HEK293 (cell line): ENCODE results near the gene SF3B5.

Source experiments
- HOXD13 ChIP-seq: sonication (generic); formaldehyde crosslinking; IDR thresholded peaks from 2 replicates; pipeline ENCODE4 v1.8.0; 2022; ENCODE audit warnings: missing genetic modification reagents, borderline replicate concordance
- SETDB1 ChIP-seq: IDR thresholded peaks from one replicate; pipeline ENCODE4 v1.6.1; 2017; ENCODE audit warnings: mild to moderate bottlenecking, low read length, moderate library complexity, mixed read lengths; ENCODE audit not compliant: insufficient read length
- SP7 ChIP-seq: fragments of 450-650 bp; formaldehyde crosslinking; IDR thresholded peaks from 2 replicates; pipeline ENCODE4 v1.5.1; 2016; ENCODE audit warnings: missing biosample characterization, missing genetic modification characterization
- ZBTB20 ChIP-seq: fragments of 450-650 bp; formaldehyde crosslinking; IDR thresholded peaks from 2 replicates; pipeline ENCODE4 v1.5.1; 2016; ENCODE audit warnings: missing biosample characterization, missing genetic modification characterization
- ZFP41 ChIP-seq: fragments of 450-650 bp; formaldehyde crosslinking; IDR thresholded peaks from 2 replicates; pipeline ENCODE4 v1.5.1; 2016; ENCODE audit warnings: missing biosample characterization, missing genetic modification characterization, borderline replicate concordance
- ZIC2 ChIP-seq: fragments of 450-650 bp; formaldehyde crosslinking; IDR thresholded peaks from 2 replicates; pipeline ENCODE4 v1.5.1; 2016; ENCODE audit warnings: missing biosample characterization, missing genetic modification characterization
- ZNF132 ChIP-seq: fragments of 450-650 bp; formaldehyde crosslinking; IDR thresholded peaks from 2 replicates; pipeline ENCODE4 v1.5.1; 2017; ENCODE audit warnings: missing biosample characterization, missing genetic modification characterization, borderline replicate concordance
- ZNF175 ChIP-seq: fragments of 450-650 bp; formaldehyde crosslinking; IDR thresholded peaks from 2 replicates; pipeline ENCODE4 v1.5.1; 2016; ENCODE audit warnings: missing biosample characterization, missing genetic modification characterization
- ZNF19 ChIP-seq: fragments of 450-650 bp; formaldehyde crosslinking; IDR thresholded peaks from 2 replicates; pipeline ENCODE4; 2016; ENCODE audit warnings: missing biosample characterization, missing genetic modification characterization, low read depth
- ZNF2 ChIP-seq: fragments of 450-650 bp; formaldehyde crosslinking; IDR thresholded peaks from 2 replicates; pipeline ENCODE4 v1.5.1; 2016; ENCODE audit warnings: missing biosample characterization, missing genetic modification characterization
- ZNF202 ChIP-seq: fragments of 450-650 bp; formaldehyde crosslinking; IDR thresholded peaks from 2 replicates; pipeline ENCODE4 v1.5.1; 2016; ENCODE audit warnings: missing biosample characterization, missing genetic modification characterization, borderline replicate concordance
- ZNF214 ChIP-seq: fragments of 450-650 bp; formaldehyde crosslinking; IDR thresholded peaks from 2 replicates; pipeline ENCODE4 v1.5.1; 2017; ENCODE audit warnings: missing biosample characterization, mild to moderate bottlenecking, missing genetic modification characterization, borderline replicate concordance
- ZNF239 ChIP-seq: fragments of 450-650 bp; formaldehyde crosslinking; IDR thresholded peaks from 2 replicates; pipeline ENCODE4 v1.5.1; 2016; ENCODE audit warnings: missing biosample characterization, missing genetic modification characterization
- ZNF274 ChIP-seq, 2 experiments: fragments of 200-500 bp in 1 of 2; fragments of 450-650 bp in 1 of 2; sonication (Bioruptor generic) in 1 of 2; formaldehyde crosslinking in 1 of 2; IDR thresholded peaks; 2 replicates each; pipeline versions ENCODE4 v1.5.1 to v1.6.1; 2014 to 2016; ENCODE audit warnings: borderline replicate concordance in 1 of 2, inconsistent platforms in 1 of 2, low read length in 1 of 2, missing biosample characterization in 1 of 2, missing genetic modification characterization in 1 of 2
- ZNF335 ChIP-seq: fragments of 450-650 bp; formaldehyde crosslinking; conservative IDR thresholded peaks from 2 replicates; pipeline ENCODE4 v1.5.1; 2016; ENCODE audit warnings: missing biosample characterization, missing genetic modification characterization
- ZNF354C ChIP-seq: fragments of 450-650 bp; formaldehyde crosslinking; IDR thresholded peaks from 2 replicates; pipeline ENCODE4 v1.5.1; 2016; ENCODE audit warnings: missing biosample characterization, missing genetic modification characterization, low read depth, borderline replicate concordance
- ZNF426 ChIP-seq: fragments of 450-650 bp; formaldehyde crosslinking; IDR thresholded peaks from 2 replicates; pipeline ENCODE4 v1.5.1; 2017; ENCODE audit warnings: missing biosample characterization, missing genetic modification characterization, mild to moderate bottlenecking, inconsistent platforms, moderate library complexity
- ZNF501 ChIP-seq: fragments of 450-650 bp; formaldehyde crosslinking; IDR thresholded peaks from 2 replicates; pipeline ENCODE4 v1.5.1; 2016; ENCODE audit warnings: missing biosample characterization, missing genetic modification characterization
- ZNF529 ChIP-seq: fragments of 450-650 bp; formaldehyde crosslinking; IDR thresholded peaks from 2 replicates; pipeline ENCODE4 v1.5.1; 2017; ENCODE audit warnings: missing genetic modification characterization, missing biosample characterization; ENCODE audit not compliant: insufficient replicate concordance
- ZNF548 ChIP-seq: fragments of 450-650 bp; formaldehyde crosslinking; IDR thresholded peaks from 2 replicates; pipeline ENCODE4 v1.5.1; 2016; ENCODE audit warnings: missing biosample characterization, missing genetic modification characterization
- ZNF549 ChIP-seq: fragments of 450-650 bp; IDR thresholded peaks from 2 replicates; pipeline ENCODE4 v1.5.1; 2018; ENCODE audit warnings: missing biosample characterization, missing genetic modification characterization, mild to moderate bottlenecking, inconsistent platforms, moderate library complexity
- ZNF555 ChIP-seq: fragments of 450-650 bp; formaldehyde crosslinking; conservative IDR thresholded peaks from 2 replicates; pipeline ENCODE4 v1.5.1; 2017; ENCODE audit warnings: missing biosample characterization, mild to moderate bottlenecking, missing genetic modification characterization, inconsistent platforms
- ZNF596 ChIP-seq: fragments of 450-650 bp; IDR thresholded peaks from 2 replicates; pipeline ENCODE4 v1.5.0; 2018; ENCODE audit warnings: missing biosample characterization, mild to moderate bottlenecking, missing genetic modification characterization, moderate library complexity
- ZNF600 ChIP-seq: fragments of 450-650 bp; formaldehyde crosslinking; IDR thresholded peaks from 2 replicates; pipeline ENCODE4 v1.5.1; 2016; ENCODE audit warnings: missing biosample characterization, missing genetic modification characterization
- ZNF621 ChIP-seq: fragments of 450-650 bp; formaldehyde crosslinking; IDR thresholded peaks from 2 replicates; pipeline ENCODE4 v1.5.1; 2017; ENCODE audit warnings: missing biosample characterization, missing genetic modification characterization
- ZNF660 ChIP-seq: fragments of 450-650 bp; IDR thresholded peaks from 2 replicates; pipeline ENCODE4 v1.5.1; 2018; ENCODE audit warnings: missing biosample characterization, mild to moderate bottlenecking, missing genetic modification characterization
- ZNF747 ChIP-seq: fragments of 450-650 bp; formaldehyde crosslinking; IDR thresholded peaks from 2 replicates; pipeline ENCODE4 v1.5.1; 2016; ENCODE audit warnings: missing biosample characterization, missing genetic modification characterization
- ZNF76 ChIP-seq: fragments of 450-650 bp; formaldehyde crosslinking; IDR thresholded peaks from 2 replicates; pipeline ENCODE4; 2016; ENCODE audit warnings: low read depth, missing biosample characterization, missing genetic modification characterization, borderline replicate concordance
- ZNF777 ChIP-seq: fragments of 450-650 bp; formaldehyde crosslinking; IDR thresholded peaks from 2 replicates; pipeline ENCODE4 v1.5.1; 2017; ENCODE audit warnings: missing biosample characterization, missing genetic modification characterization, borderline replicate concordance
- ZNF843 ChIP-seq: fragments of 450-650 bp; formaldehyde crosslinking; IDR thresholded peaks from 2 replicates; pipeline ENCODE4 v1.5.1; 2016; ENCODE audit warnings: missing biosample characterization, missing genetic modification characterization
- ZXDB ChIP-seq: fragments of 450-650 bp; formaldehyde crosslinking; IDR thresholded peaks from 2 replicates; pipeline ENCODE4 v1.5.1; 2016; ENCODE audit warnings: missing biosample characterization, missing genetic modification characterization
- TF ChIP-seq, protein P1 (sequence below): fragments of 450-650 bp; formaldehyde crosslinking; IDR thresholded peaks from 2 replicates; pipeline ENCODE4 v1.5.1; 2016; ENCODE audit warnings: missing biosample characterization, missing genetic modification characterization
- TF ChIP-seq, protein P2 (sequence below): fragments of 450-650 bp; formaldehyde crosslinking; IDR thresholded peaks from 2 replicates; pipeline ENCODE4 v1.5.1; 2016; ENCODE audit warnings: missing biosample characterization, missing genetic modification characterization
- TF ChIP-seq, protein P3 (sequence below): fragments of 450-650 bp; formaldehyde crosslinking; IDR thresholded peaks from 2 replicates; pipeline ENCODE4 v1.5.1; 2017; ENCODE audit warnings: missing biosample characterization, missing genetic modification characterization
- TF ChIP-seq, protein P4 (sequence below): fragments of 450-650 bp; formaldehyde crosslinking; IDR thresholded peaks from 2 replicates; pipeline ENCODE4 v1.5.1; 2017; ENCODE audit warnings: missing biosample characterization, missing genetic modification characterization

Gene SF3B5

DNA sequence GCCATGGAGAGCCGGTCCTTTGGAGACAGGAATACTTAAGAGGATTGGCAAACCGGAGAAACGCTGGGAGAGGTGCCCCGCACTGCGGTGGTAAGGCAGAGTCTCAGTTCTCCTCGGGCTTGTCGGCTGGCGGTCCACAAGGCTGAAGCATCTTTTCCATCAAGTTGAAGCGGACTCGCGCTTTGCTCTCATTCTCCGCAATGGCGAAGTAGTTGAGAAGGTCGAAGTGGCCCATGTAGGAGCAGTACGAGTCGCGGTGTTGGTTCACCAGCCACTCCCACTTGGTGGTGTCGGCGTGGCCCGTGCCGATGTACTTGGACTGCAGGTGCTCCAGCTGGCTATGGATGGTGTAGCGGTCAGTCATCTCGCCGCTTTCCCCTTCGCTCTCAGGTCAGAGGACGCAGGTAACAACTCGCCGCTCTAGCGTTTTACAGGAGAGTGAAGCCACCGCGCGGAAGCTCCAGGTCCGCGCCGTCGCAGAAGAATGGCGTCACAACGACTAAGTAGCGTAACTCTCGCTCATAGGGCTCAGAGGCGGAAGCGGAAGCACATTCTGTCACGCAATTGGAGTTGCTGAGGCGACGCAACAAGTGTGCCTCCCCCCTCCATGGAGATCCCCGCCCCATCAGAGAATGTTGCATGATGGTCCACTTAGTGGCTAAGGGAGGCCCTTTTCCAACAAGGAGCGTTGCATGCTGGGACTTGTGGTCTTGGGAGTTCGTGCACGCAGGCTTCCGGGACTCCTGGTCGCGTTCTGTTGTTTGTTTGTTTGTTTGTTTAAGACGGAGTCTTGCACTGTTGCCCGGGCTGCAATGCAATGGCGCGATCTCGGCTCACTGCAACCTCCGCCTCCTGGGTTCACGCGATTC, at the start of gene SF3B5 (continued):
- TF ChIP-seq ZNF354C (no peak), ZNF132 (tag by site-specific recombination) (no peak), ZNF19 (no peak), ZNF426 (tag by site-specific recombination) (no peak), ZNF175 (tag by site-specific recombination) (no peak), ZNF2 (tag by site-specific recombination) (peak; percentile 87), ZNF335 (tag by site-specific recombination) (peak; percentile 99), ZNF549 (no peak), ZNF548 (no peak), SP7 (peak; percentile 79), SETDB1 (peak; percentile 45), ZNF555 (tag by site-specific recombination) (no peak), ZNF777 (tag by site-specific recombination) (peak; percentile 54; the same call in 1 of the 2 replicates), ZBTB20 (tag by site-specific recombination) (peak; percentile 83; the same call in 1 of the 2 replicates), ZNF621 (tag by site-specific recombination) (no peak), ZNF660 (tag by site-specific recombination) (peak; percentile 60; the same call in 1 of the 2 replicates), ZNF239 (tag by site-specific recombination) (no peak), ZNF596 (tag by site-specific recombination) (no peak), ZNF501 (tag by site-specific recombination) (peak; percentile 85), HOXD13 (CRISPR knock-in tag) (peak; percentile 83; the same call in 1 of the 2 replicates), ZNF600 (tag by site-specific recombination) (peak; percentile 47; the same call in 1 of the 2 replicates), ZNF747 (tag by site-specific recombination) (no peak), ZNF214 (no peak), ZNF529 (tag by site-specific recombination) (no peak), ZIC2 (tag by site-specific recombination) (no peak), ZNF274 (IDR thresholded peaks at IDR 0.05; ENCODE audit: low read length) (no peak), ZNF274 (tag by site-specific recombination; IDR thresholded peaks at IDR 0.05; ENCODE audit: borderline replicate concordance) (no peak), ZNF76 (tag by site-specific recombination) (peak; percentile 98), ZXDB (peak; percentile 94), ZNF843 (tag by site-specific recombination) (0 out of 2 replicates have a peak, but pooled peaks have one; percentile 25), ZFP41 (tag by site-specific recombination) (no peak), ZNF202 (tag by site-specific recombination) (no peak)
- TF ChIP-seq, protein P1, sequence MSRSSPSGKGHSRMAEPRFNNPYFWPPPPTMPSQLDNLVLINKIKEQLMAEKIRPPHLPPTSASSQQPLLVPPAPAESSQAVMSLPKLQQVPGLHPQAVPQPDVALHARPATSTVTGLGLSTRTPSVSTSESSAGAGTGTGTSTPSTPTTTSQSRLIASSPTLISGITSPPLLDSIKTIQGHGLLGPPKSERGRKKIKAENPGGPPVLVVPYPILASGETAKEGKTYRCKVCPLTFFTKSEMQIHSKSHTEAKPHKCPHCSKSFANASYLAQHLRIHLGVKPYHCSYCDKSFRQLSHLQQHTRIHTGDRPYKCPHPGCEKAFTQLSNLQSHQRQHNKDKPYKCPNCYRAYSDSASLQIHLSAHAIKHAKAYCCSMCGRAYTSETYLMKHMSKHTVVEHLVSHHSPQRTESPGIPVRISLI: no peak
- TF ChIP-seq, protein P2, sequence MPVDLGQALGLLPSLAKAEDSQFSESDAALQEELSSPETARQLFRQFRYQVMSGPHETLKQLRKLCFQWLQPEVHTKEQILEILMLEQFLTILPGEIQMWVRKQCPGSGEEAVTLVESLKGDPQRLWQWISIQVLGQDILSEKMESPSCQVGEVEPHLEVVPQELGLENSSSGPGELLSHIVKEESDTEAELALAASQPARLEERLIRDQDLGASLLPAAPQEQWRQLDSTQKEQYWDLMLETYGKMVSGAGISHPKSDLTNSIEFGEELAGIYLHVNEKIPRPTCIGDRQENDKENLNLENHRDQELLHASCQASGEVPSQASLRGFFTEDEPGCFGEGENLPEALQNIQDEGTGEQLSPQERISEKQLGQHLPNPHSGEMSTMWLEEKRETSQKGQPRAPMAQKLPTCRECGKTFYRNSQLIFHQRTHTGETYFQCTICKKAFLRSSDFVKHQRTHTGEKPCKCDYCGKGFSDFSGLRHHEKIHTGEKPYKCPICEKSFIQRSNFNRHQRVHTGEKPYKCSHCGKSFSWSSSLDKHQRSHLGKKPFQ (tag by site-specific recombination): no peak
- TF ChIP-seq, protein P3, sequence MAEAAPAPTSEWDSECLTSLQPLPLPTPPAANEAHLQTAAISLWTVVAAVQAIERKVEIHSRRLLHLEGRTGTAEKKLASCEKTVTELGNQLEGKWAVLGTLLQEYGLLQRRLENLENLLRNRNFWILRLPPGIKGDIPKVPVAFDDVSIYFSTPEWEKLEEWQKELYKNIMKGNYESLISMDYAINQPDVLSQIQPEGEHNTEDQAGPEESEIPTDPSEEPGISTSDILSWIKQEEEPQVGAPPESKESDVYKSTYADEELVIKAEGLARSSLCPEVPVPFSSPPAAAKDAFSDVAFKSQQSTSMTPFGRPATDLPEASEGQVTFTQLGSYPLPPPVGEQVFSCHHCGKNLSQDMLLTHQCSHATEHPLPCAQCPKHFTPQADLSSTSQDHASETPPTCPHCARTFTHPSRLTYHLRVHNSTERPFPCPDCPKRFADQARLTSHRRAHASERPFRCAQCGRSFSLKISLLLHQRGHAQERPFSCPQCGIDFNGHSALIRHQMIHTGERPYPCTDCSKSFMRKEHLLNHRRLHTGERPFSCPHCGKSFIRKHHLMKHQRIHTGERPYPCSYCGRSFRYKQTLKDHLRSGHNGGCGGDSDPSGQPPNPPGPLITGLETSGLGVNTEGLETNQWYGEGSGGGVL (tag by site-specific recombination): no peak
- TF ChIP-seq, protein P4, sequence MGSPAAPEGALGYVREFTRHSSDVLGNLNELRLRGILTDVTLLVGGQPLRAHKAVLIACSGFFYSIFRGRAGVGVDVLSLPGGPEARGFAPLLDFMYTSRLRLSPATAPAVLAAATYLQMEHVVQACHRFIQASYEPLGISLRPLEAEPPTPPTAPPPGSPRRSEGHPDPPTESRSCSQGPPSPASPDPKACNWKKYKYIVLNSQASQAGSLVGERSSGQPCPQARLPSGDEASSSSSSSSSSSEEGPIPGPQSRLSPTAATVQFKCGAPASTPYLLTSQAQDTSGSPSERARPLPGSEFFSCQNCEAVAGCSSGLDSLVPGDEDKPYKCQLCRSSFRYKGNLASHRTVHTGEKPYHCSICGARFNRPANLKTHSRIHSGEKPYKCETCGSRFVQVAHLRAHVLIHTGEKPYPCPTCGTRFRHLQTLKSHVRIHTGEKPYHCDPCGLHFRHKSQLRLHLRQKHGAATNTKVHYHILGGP (tag by site-specific recombination): no peak
